A549 (cell line): ENCODE data around the gene SEC11A.

Experiments used
- CHD2 ChIP-seq: fragments of 150-350 bp; IDR thresholded peaks from 2 replicates; pipeline ENCODE4 v1.6.1; 2014; ENCODE audit warnings: low read length; ENCODE audit not compliant: partially characterized antibody
- CTCF ChIP-seq: fragments of >200 bp; sonication (Bioruptor Twin); formaldehyde crosslinking; IDR thresholded peaks from 3 replicates; pipeline ENCODE4 v1.5.1; 2016
- FOSL2 ChIP-seq, 2 experiments: fragments of 450-650 bp in 1 of 2; fragments of >200 bp in 1 of 2; sonication (Bioruptor Twin) in 1 of 2; formaldehyde crosslinking; IDR thresholded peaks; 2 replicates each; pipeline versions ENCODE4 v1.5.0 to v1.6.1; 2016 to 2020; ENCODE audit warnings: mild to moderate bottlenecking in 1 of 2, moderate library complexity in 1 of 2
- MYC ChIP-seq: IDR thresholded peaks from 2 replicates; pipeline ENCODE4 v1.6.1; 2012; ENCODE audit warnings: mild to moderate bottlenecking, inconsistent platforms, low read length, improper control_type of control experiment, borderline replicate concordance
- RAD21 ChIP-seq, 2 experiments: fragments of >200 bp in 1 of 2; sonication (Bioruptor Twin) in 1 of 2; formaldehyde crosslinking in 1 of 2; IDR thresholded peaks in 1 of 2; conservative IDR thresholded peaks in 1 of 2; 2 replicates in 1 of 2; 3 replicates in 1 of 2; pipeline ENCODE4 v1.6.1; 2012 to 2018; ENCODE audit warnings: inconsistent platforms in 1 of 2
- RFX5 ChIP-seq: fragments of 450-650 bp; IDR thresholded peaks from 2 replicates; pipeline ENCODE4 v1.7.1; 2014; ENCODE audit warnings: antibody characterized with exemption, mild to moderate bottlenecking, moderate library complexity
- TF ChIP-seq, protein P1 (sequence below): IDR thresholded peaks from 2 replicates; pipeline ENCODE4 v1.6.1; 2012

DNA sequence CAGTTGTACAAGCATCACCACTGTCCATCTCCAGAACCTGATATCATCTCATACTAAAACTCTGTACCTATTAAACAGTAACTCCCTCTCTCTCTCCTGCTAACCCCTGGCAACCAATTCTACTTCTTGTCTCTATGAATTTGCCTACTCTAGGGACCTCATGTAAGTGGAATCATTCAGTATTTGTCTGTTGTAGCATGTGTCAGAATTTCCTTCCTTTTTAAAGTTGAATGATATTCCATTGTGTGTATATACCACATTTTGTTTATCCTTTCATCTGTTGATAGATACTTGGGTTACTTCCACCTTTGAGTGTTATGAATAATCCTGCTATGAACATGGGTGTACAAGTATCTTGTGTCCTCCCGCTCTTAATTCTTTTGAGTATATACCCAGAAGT lies 49.0 kb upstream of the SEC11A start:
- TF ChIP-seq, protein P1, sequence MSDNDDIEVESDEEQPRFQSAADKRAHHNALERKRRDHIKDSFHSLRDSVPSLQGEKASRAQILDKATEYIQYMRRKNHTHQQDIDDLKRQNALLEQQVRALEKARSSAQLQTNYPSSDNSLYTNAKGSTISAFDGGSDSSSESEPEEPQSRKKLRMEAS = no peak
- TF ChIP-seq CHD2 = no peak
- TF ChIP-seq MYC = no peak
- TF ChIP-seq RAD21 (conservative IDR thresholded peaks at IDR 0.05 in 1 of 2, IDR thresholded peaks at IDR 0.05 in 1 of 2) = no peak
- no peak for TF ChIP-seq CTCF
- no peak for TF ChIP-seq RFX5
- no peak for TF ChIP-seq FOSL2 (IDR thresholded peaks at IDR 0.05)
- TF ChIP-seq FOSL2 (CRISPR knock-in tag; IDR thresholded peaks at IDR 0.05) = no peak
